Measurements from ENCODE around the gene ADAMTS12. TPM values are rescaled to one million over a fixed set of nuclear protein-coding genes. Genes with fewer than 3 reads are reported as not detected.

The ADAMTS12 gene
- total and polyA plus RNA-seq, 2 experiments from 2014 or later, result 9.1 to 17.1 TPM

DNA sequence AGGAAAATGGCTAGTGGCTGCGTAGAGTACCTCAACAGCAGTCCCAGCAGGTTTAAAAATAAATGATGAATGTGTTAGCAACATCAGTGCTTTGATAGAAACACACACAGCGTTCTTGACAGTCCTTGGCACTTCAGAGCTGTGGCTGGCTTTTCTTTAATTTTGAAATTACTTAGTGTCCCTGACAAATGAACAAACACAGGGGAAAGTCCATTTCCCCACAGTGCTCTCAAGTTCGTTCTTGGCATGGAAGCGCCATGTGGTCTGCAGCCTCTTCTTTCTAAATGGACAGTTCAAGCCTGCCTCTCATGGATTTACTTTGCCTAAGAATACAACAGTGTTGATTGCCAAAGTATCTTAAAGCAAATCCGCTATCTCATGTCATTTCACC is 102.2 kb downstream of the ADAMTS12 start (continued):
- TF ChIP-seq, protein P1, sequence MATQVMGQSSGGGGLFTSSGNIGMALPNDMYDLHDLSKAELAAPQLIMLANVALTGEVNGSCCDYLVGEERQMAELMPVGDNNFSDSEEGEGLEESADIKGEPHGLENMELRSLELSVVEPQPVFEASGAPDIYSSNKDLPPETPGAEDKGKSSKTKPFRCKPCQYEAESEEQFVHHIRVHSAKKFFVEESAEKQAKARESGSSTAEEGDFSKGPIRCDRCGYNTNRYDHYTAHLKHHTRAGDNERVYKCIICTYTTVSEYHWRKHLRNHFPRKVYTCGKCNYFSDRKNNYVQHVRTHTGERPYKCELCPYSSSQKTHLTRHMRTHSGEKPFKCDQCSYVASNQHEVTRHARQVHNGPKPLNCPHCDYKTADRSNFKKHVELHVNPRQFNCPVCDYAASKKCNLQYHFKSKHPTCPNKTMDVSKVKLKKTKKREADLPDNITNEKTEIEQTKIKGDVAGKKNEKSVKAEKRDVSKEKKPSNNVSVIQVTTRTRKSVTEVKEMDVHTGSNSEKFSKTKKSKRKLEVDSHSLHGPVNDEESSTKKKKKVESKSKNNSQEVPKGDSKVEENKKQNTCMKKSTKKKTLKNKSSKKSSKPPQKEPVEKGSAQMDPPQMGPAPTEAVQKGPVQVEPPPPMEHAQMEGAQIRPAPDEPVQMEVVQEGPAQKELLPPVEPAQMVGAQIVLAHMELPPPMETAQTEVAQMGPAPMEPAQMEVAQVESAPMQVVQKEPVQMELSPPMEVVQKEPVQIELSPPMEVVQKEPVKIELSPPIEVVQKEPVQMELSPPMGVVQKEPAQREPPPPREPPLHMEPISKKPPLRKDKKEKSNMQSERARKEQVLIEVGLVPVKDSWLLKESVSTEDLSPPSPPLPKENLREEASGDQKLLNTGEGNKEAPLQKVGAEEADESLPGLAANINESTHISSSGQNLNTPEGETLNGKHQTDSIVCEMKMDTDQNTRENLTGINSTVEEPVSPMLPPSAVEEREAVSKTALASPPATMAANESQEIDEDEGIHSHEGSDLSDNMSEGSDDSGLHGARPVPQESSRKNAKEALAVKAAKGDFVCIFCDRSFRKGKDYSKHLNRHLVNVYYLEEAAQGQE (IDR thresholded peaks at IDR 0.05; ENCODE audit: unreplicated experiment), result no peak
- TF ChIP-seq ZNF331 (CRISPR knock-in tag; IDR thresholded peaks at IDR 0.05; ENCODE audit: low read depth) (no peak), POLR2AphosphoS5 (IDR thresholded peaks at IDR 0.05; ENCODE audit: low read depth) (no peak)

- H3K79me2 ChIP-seq (replicated peaks; ENCODE audit: insufficient read depth), result peaks cover 23% of the 10 kb centered on the region
- H2AFZ ChIP-seq, result no peak overlapping the region
- DNase-seq (ENCODE audit: low spot score), result no peak
- H4K20me1 ChIP-seq (replicated peaks; ENCODE audit: insufficient read depth), result no peaks in the 10 kb centered on the region
- no peak overlapping the region for H3K27ac ChIP-seq (ENCODE audit: low read depth)
- H3K36me3 ChIP-seq (ENCODE audit: insufficient read depth), result no peaks in the 10 kb centered on the region
- H3K4me3 Mint-ChIP-seq, result no peak overlapping the region
- H3K9me2 ChIP-seq (ENCODE audit: insufficient read depth), result peaks cover 5% of the 10 kb centered on the region
- peaks cover 2% of the 10 kb centered on the region for H3K27me3 Mint-ChIP-seq (ENCODE audit: insufficient read depth, low read depth, poor library complexity)
- peaks cover 12% of the 10 kb centered on the region for H3K9me3 Mint-ChIP-seq
- H3K4me1 Mint-ChIP-seq, result peaks cover 6% of the 10 kb centered on the region
- ATAC-seq, result no peak
- no peak overlapping the region for H3K4me2 ChIP-seq
- peaks cover 11% of the 10 kb centered on the region; the same call in 2 of the 3 replicates for H3K36me3 Mint-ChIP-seq (ENCODE audit: low read depth)
- no peaks in the 10 kb centered on the region for H3K27me3 ChIP-seq (ENCODE audit: insufficient read depth)
- TF ChIP-seq POLR2AphosphoS5 (IDR thresholded peaks at IDR 0.05; ENCODE audit: low read depth) (no peak), EZH2 (IDR thresholded peaks at IDR 0.05; ENCODE audit: low read depth, unreplicated experiment) (no peak), ZNF331 (CRISPR knock-in tag; IDR thresholded peaks at IDR 0.05; ENCODE audit: low read depth) (no peak), STAT1 (IDR thresholded peaks at IDR 0.05; ENCODE audit: unreplicated experiment) (no peak), JUNB (IDR thresholded peaks at IDR 0.05; ENCODE audit: unreplicated experiment) (no peak), ZNF114 (CRISPR knock-in tag; IDR thresholded peaks at IDR 0.05) (no peak), EZH2phosphoT487 (IDR thresholded peaks at IDR 0.05; ENCODE audit: unreplicated experiment) (no peak), NANOG (IDR thresholded peaks at IDR 0.05; ENCODE audit: borderline replicate concordance) (no peak)
- TF ChIP-seq, protein P1 (IDR thresholded peaks at IDR 0.05; ENCODE audit: unreplicated experiment), result no peak
- TF ChIP-seq, protein P2, sequence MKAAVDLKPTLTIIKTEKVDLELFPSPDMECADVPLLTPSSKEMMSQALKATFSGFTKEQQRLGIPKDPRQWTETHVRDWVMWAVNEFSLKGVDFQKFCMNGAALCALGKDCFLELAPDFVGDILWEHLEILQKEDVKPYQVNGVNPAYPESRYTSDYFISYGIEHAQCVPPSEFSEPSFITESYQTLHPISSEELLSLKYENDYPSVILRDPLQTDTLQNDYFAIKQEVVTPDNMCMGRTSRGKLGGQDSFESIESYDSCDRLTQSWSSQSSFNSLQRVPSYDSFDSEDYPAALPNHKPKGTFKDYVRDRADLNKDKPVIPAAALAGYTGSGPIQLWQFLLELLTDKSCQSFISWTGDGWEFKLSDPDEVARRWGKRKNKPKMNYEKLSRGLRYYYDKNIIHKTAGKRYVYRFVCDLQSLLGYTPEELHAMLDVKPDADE (IDR thresholded peaks at IDR 0.05), result no peak
- no peaks in the 10 kb centered on the region; the same call in 1 of the 2 replicates for H3K4me1 ChIP-seq (ENCODE audit: insufficient read depth)
- no peak overlapping the region; the same call in 1 of the 2 replicates for H3K27ac Mint-ChIP-seq
- H3K4me3 ChIP-seq, result no peak overlapping the region
- H3F3A ChIP-seq (replicated peaks; ENCODE audit: low read depth), result no peaks in the 10 kb centered on the region
Measured at GRCh38 chr5:33788922-33789566, 102.7 kb downstream of the ADAMTS12 start.

Measured in GM23338 (cell line).